NCI-H2107 treated with DMSO at 0.1 percent for 48 hours (cell line): ENCODE data around the gene WDR7.

Source experiments
- DNase-seq: peaks from one replicate; lab custom pipeline; 2025; ENCODE audit not compliant: unreplicated experiment; lab: John Stamatoyannopoulos, UW

WDR7 gene

DNA sequence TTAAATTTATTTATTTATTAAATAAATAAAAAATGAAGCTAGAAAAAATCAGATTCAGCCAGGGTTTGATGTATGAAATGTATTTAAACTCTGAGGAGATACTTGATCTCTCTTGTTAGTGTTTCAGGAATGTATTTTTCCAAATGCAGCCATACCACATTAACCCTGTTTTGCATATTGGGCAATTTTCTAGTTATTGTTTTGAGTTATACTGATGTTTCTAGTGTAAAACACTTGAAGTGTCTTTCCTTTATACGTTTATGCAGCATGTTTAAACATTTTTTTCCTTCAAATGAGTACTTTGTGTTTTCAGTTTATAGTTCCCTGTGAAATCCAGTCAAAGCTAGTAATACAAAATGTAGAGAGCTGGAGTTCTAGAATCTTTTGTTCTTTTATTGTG, 69.9 kb downstream of the WDR7 start:
- DNase-seq: no peak

DNA sequence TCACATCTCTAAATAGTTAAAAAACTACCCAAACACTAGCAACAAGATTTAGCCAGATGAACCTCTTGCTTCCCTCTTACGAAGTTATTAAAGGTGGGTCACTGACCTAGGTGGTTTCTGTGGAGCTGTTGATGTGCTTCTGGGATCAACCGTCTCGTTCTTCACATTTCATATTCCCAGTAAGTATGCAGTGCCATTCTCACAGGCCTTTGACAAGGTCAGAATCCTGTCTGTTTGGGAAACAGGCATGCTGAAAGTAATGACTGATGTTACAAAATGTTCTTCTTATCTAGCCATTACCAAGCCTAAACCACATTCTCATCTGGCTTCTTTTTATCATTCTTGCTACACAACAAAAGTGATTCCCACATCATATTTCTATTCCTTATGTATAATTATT, 70.3 kb downstream of the WDR7 start:
- no peak for DNase-seq

DNA sequence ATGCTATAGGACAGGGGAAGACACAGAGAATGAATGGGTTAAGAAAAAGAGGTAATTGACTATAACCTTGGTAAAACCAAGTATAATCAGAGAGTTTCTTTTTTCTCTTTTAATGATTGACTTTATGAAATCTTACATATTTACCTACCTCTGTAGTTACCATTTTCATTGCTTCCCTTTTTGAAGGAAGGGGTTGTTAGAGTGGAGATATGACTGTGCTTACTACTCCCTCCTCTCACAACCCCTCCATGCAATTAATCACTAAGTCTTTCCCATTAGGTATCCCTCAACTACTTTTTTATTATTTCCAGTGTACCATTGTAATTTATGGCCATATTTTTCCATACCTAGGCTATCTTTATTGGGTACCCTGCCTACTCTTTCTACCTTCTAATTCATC, 71.4 kb downstream of the WDR7 start:
- DNase-seq: no peak

DNA sequence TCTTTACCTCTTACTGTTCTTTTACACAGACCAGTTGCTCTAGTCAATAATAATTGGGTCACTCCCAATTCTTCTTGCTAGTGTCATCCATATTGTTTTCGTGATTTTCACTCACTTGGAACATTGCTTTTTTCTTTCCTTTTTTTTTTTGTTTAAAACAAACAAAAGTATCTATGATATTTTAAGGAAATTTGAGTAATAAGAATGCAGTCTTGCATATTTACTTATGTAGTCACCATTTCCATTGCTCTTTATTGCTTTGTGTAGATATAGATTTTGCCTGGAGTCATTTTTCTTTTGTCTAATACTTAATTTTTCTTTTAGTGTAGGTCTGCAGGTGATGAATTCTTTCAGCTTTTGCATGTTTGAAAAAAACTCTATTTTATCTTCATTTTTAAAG, 71.9 kb downstream of the WDR7 start:
- no peak for DNase-seq

DNA sequence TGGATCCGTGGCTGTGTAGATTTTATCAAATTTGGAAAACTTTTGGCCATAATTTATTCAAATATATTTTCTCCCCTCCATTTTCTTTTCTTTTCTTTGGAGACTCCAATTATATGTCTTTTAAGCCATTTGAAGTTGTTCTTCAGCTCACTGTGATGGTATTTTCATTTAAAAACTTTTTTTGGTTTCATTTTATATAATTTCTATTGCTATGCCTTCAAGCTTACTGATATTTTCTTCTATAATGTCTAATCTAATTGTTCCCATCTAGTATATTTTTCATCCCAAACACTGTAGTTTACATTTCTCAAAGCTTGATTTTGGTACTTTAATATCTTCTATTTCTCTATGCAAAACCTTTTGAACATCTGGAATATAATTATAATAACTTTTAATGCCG, 72.5 kb downstream of the WDR7 start:
- no peak for DNase-seq

DNA sequence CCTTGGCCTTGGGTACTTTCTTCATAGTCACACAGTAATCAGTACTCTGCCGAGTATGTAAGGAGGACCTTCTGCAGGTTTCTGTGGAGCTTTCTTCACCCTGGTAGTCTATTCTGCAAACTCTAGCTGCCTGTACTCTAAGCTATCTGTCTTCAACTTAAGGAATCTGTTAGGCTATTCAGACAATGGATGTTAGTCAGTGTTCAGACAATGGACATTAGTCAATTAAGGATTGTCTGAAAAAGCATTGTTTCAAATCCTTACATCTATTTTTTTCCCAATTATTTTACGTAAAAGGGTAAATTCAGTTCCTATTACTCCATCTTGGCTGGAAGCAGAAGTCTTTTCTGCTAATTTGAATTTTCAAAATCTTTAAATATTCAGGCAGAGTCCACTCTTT, 75.7 kb downstream of the WDR7 start:
- DNase-seq: no peak

DNA sequence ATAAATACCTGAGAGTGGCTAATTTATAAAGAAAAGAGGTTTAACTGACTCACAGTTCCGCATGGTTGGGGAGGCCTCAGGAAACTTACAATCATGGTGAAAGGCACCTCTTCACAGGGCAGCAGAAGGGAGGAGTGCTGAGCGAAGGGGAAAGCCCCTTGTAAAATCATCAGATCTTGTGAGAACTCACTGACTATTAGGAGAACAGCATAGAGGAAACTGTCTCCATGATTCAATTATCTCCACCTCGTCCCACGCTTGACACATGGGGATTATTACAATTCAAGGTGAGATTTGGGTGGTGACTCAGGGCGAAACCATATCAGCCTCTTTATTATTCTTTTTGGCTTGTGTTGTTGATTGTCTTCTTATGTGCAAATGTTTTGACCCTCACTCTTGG, 76.2 kb downstream of the WDR7 start:
- no peak for DNase-seq

DNA sequence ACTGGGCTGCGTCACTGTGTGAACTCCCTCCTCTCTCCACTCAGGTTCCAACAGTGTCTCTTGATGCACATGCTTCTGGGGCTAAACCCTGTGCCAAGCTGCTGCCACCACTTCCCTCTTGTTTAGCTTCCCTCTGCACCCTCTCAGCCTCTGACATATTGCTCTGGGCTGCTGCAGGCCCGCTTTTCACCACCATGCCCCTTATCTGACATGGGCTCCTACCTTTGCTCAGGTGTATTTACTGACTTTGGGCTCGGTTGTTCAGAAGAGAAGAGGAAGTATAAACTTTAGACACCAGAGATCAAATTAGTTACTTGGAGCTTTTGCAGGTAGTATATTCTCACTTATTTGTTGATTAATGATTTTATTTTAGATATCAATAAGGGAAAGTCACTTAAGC, 77.6 kb downstream of the WDR7 start:
- DNase-seq: no peak

DNA sequence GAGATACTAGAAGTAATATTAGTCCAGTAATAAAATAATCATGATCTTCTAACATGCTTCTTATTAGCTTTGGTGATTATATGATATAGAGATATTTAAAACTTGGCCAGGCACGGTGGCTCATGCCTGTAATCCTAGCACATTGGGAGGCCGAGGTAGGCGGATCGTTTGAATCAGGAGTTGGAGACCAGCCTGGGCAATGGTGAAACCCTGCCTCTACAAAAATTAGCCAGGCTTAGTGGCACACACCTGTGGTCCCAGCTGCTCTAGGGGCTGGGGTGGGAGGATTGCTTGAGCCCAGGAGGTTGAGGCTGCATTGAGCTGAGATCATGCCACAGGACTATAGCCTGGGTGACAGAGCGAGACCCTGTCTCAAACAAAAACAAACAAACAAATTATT, 87.0 kb downstream of the WDR7 start:
- DNase-seq: no peak

DNA sequence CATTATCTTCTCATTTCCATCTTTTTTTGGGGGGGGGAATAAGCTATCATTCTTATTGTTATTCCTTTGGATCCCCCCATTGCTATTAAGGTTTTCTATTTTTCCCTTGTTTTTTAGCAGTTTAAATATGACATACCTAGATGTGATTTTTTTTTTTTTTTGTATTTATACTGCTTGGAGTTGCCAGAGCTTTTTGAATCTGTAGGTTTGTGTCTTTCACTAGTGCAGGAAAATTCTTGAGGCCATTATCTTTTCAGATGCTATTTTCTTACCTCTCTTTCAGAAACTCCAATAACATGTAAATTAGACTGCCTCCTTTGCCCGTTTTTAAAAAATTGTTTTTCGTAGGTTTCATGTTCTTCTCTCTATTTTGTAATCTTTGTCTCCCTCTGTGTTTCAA, 88.6 kb downstream of the WDR7 start:
- no peak for DNase-seq

DNA sequence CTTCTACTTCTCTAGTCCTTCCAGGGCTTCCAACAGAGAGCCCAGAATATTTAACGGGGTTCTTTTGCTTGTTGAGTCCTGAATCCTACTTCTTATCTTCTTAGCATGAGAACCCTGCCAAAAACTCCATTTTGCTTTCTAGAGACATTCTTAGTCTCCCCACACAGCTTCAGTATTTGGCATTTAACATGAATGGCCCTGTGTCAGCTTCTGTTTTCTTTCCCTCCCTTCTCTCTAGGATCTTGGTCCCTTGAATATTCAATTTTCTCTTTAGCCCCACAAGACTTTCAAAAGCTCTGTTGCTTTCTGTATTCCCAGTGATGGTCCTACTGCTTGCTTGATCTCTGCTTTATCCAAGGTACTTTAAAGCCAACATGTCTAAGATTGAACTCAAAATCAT, 89.5 kb downstream of the WDR7 start:
- no peak for DNase-seq

DNA sequence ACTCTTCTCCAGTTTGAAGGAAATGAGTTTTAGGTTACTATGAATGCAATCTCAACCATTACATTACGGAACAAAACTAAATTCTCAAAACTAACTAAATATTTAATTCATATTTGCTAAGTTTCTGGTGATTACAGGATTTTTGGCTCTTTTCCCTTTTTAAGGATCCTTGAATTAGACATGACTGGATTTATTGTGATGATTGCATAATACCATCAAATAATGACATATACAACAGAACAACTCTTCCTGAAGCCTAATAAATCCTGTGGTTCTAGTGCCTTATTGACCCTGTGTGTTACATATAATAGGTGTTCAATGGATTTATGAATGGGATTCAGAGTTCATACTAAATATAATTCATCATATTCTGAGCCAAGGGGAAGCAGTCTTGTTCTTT, 90.5 kb downstream of the WDR7 start:
- DNase-seq: no peak

DNA sequence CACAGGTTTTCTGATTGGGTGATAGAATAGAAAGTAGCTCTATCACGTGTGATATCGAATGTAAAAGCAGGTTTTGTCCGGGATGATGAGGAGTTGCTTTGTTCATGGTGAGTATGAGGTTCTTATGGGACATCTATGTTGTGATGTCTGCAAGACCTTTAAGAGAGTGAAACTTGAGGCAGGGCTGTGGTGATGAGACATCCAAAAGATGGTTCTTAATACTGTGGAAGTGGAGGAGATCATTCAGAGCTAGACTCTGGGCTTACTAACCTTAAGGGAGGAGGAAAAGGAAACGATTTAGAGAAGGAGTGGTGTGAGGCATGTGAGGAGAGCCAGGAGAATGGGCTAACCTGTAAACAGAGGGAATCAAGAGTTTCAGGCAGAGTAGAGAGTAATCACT, 92.0 kb downstream of the WDR7 start:
- no peak for DNase-seq

DNA sequence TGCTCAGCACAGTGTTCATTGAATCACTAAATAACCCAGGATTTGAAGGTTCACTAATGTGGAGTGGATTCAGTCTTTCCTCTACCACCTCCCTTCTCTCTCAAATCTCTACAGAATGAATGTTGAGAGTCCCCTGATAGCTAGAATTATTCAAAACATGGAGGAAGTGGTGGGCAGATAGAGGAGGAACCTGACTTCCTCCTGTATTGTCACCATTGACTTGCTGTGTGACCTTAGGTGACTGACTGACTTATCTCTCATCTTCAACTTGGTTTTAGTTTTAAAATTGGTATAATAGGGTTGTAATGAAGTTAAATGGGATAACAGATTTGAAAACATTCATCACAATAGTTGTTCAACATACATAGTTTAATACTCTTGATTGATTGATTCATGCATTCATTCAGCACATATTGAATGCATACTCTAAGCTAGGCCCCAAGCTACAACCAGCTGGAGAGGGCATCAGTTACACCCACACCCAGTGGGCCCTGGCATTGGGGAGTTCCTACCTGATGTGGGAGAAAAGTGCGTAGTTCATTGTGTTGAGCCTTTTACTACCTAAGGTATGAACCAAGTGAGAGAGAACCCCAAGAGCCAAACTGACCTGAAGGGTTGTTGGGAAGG, 96.0 kb downstream of the WDR7 start:
- DNase-seq: no peak

DNA sequence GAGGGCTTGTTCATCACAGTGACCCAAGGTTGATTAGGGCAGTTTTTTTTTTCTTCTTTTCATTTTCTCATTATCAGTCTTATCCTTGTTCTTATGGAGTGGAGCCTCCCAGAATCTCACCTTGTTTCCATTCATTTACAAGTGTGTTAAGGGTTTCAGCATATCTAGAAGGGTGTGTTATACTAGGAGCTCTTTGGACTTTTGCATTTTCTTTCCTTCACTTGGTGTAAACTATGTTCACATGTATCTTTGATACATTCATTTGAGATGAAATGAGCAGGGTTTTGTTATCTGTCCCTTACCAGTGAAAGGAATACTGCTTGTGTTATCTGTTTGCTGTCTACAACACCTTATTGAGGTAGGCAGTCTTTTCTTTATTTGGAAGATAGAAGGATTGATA, 96.7 kb downstream of the WDR7 start:
- DNase-seq: no peak

DNA sequence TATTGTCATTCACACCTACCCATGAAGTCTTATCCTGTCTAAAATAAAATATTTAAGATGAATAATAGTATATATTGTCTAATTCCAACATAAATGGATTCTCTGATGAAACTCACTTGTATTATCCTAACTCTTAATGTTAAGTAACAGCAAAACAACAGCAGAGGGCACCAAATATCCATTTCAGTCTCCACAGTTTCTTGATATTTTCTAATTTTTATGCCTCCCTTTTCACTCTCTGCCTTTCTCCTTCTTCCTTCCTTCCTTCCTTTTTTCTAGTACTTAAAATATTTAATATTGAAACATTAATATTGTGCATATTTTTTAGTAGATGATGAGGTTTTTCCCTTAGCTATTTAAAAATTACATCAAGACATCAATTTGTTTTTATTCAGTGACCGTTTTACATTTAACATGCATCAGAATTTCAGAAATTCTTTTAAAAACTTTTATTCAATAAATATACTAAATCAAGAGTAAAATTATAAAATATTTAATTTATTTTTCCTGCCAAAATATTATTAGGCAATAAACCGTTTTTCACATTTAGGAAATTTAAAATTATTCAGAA, 97.6 kb downstream of the WDR7 start:
- DNase-seq: peak; percentile 65

DNA sequence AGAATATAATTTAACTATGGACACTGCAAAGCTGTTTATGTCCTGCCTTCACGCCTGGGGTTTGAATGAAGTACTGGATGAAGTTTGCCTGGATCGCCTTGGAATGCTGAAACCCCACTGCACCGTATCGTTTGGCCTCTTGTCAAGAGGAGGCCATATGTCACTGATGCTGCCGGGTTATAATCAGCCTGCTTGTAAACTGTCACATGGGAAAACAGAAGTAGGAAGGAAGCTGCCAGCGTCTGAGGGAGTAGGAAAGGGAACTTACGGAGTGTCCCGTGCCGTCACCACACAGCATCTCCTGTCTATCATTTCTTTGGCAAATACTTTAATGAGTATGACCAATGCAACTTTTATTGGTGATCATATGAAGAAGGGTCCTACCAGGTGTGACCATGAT, 105.8 kb downstream of the WDR7 start:
- DNase-seq: no peak

DNA sequence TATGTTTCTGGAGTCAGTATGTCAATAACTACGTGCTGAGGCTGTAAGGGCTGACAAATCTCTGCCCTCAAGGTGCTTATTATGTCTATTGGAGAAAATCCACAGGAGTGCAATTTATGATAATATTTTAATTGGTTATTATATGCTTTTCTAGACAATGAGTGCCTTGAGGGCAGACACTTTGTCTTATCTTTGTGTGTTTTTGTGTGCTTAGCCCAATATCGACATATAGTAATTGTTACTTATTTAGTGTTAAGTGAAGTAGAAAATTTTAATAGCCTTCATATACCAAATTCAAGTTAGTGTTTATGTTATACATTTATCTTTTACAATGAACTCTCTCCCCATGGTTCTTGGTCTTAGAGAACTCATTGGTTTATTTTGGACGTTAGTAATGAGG, 118.9 kb downstream of the WDR7 start:
- no peak for DNase-seq

DNA sequence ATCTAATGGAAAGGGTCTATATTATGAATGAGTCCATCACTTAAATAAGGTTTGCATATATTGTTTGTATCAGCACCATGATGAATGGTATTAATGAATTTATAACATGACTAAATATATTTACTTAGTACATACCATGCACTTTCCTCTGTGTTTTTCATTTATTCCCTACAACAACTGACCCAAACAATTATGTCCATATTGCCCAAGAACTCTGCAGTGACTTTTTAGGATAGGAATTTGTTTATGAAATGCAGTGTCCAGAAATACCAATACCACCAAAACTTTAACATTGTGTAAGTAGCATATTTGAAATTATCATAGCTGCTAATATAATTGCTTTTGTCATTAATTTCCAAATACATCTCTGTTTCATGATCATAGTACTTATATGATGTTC, 119.7 kb downstream of the WDR7 start:
- DNase-seq: no peak

DNA sequence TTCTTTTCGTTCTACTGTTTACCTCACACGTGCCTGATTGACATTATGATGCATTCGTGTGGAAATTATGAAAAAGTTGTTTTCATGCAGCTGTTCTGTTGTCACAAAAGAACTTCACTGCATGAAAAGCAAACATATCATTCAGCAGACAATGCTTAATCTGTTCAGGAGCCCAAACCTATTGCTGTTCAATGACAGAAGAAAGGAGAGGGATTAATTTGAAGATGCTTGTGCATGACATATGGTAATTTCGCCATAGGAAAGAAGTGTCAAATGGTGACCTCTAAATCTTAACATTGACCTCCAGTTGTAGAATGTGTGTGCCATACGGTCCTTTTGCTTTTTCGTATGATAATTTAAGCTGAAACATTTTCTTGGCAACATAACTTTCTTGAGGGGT, 124.5 kb downstream of the WDR7 start:
- DNase-seq: no peak

DNA sequence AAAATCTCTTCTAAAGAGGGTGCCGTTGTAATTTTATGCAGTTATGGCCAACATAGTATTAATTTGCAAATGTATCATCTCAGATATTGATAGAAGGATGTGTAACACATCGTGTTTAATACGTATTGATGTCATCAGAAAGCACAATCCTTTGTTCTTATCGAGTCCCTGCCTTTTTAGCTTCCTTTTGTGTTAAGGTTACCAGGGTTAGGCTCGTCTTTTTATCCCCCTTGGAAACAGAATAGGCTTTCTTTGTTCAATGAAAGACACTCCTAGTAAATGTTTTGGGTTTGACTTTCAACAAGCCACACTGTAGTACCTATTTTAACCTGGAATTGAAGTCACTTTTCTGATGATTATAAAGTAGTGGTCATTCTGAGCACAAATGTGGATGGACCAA, 136.2 kb downstream of the WDR7 start:
- no peak for DNase-seq

DNA sequence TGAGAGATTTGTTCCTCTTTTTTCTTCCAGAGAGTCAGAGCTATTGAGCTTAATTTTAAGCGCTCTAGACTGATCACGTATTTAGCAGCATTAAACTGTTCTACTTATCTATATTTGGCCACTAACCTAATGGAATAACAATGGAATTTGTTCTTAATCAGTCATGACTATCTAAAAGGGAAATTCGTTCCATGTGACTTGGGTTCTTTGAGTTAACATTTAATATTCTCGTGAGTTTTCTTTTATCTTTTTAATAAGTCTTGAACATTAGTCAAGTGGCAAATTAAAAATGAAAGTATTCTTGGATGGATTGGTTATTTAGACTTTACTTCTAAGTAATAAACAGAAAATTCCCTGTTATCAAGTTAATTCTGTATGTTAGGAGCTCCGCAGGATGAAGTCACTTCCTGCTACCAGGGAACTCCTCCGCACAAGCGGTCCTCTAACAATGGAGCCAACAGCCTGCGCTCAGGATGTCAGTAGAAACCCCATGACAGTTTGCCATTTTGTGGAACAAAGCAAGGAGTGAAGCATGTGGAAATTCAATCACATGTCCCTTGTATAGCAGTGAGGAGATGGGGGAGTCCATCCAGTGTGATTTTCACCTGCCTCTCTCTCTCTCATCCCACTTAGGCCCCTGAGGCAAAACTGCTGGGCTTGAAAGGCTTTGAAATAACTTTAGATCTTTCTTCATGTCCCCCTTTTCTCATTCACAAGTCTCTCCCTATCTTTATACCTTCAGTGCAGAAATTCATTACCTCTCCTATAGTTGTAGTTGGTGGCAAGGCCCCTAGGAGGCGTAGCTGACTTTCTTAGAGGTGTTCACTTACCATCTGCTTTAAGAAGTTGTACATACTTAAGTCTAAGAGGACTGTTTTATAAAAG, 138.1 kb downstream of the WDR7 start:
- DNase-seq: peak; percentile 13

DNA sequence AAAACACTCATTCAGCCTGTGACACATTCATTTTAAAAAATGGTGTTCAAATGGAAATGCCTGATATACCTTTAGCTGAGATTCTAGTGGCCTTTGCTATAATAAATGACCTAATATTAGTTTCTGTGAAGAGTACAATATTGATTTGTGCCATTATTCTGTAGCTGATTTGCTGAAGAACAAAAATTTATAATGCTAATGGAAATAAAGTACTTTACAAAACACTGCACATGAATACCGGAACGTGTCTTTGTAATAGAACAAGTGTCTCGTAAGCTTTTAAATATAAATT, 138.7 kb downstream of the WDR7 start:
- DNase-seq: no peak
